Measurements from ENCODE around the gene NOTUM.

GRCh38 chr17:81903896-81904599, 56.9 kb downstream of the NOTUM start:
- TF ChIP-seq POLR2A (IDR thresholded peaks at IDR 0.05) (no peak), CTCF (IDR thresholded peaks at IDR 0.05) (no peak)
